A549 (cell line): Measurements from ENCODE around the gene INSYN2B. TPM values are rescaled to one million over a fixed set of nuclear protein-coding genes. Genes with fewer than 3 reads are reported as not detected.

Source experiments
- ATAC-seq, 2 experiments: fragments of 200-7000 bp in 1 of 2; fragments of >200 bp in 1 of 2; cut with Nextera tagmentation in 1 of 2; cut with Tn5 transposase in 1 of 2; 3 replicates each; pipeline versions ENCODE4 v1.8.0 to v1.9.1; 2018 to 2020; ENCODE audit warnings: mild to moderate bottlenecking in 1 of 2, moderate library complexity in 1 of 2
- CTCF ChIA-PET: fragments of 300-600 bp; sonication (Branson Sonifier 250); formaldehyde crosslinking; extraction: SDS; loops from one replicate; lab custom pipeline; 2021; ENCODE audit warnings: antibody characterized with exemption, inconsistent platforms; lab: Yijun Ruan, JAX
- POLR2A ChIA-PET: fragments of 350-600 bp; formaldehyde crosslinking; extraction: SDS; loops from one replicate; lab custom pipeline; 2021; ENCODE audit warnings: antibody characterized with exemption, inconsistent platforms; lab: Yijun Ruan, JAX
- DNase-seq, 2 experiments: peaks; one replicate each; pipeline versions ENCODE4 v3.0.0 to v3.0.0-alpha.2; 2011 to 2016; ENCODE audit warnings: low read depth in 1 of 2, low spot score in 1 of 2
- FAIRE-seq: peaks from 2 replicates; lab custom pipeline; 2011; peaks lifted over from hg19 to GRCh38; lab: Jason Lieb, UNC
- H3K27ac ChIP-seq, 2 experiments: fragments of >200 bp; sonication (Bioruptor Twin); formaldehyde crosslinking; 3 replicates each; pipeline ENCODE4 v1.5.1; 2016 to 2017
- H3K4me1 ChIP-seq: fragments of >200 bp; sonication (Bioruptor Twin); formaldehyde crosslinking; 3 replicates; pipeline ENCODE4 v1.6.1; 2016
- H3K4me2 ChIP-seq: fragments of >200 bp; sonication (Bioruptor Twin); formaldehyde crosslinking; 3 replicates; pipeline ENCODE4 v1.6.1; 2016
- H3K4me3 ChIP-seq: fragments of >200 bp; sonication (Bioruptor Twin); formaldehyde crosslinking; 3 replicates; pipeline ENCODE4 v1.5.1; 2016
- H3K9me3 ChIP-seq: fragments of >200 bp; sonication (Bioruptor Twin); formaldehyde crosslinking; 3 replicates; pipeline ENCODE4 v1.6.1; 2016
- CEBPB ChIP-seq, 2 experiments: fragments of >200 bp in 1 of 2; sonication (Bioruptor Twin) in 1 of 2; formaldehyde crosslinking in 1 of 2; IDR thresholded peaks; 2 replicates each; pipeline ENCODE4 v1.6.1; 2012 to 2016
- CHD2 ChIP-seq: fragments of 150-350 bp; IDR thresholded peaks from 2 replicates; pipeline ENCODE4 v1.6.1; 2014; ENCODE audit warnings: low read length; ENCODE audit not compliant: partially characterized antibody
- E2F6 ChIP-seq: IDR thresholded peaks from 2 replicates; pipeline ENCODE4 v1.6.1; 2012; ENCODE audit warnings: low read depth, borderline replicate concordance
- EHF ChIP-seq: fragments of 250-450 bp; sonication (Bioruptor Pico); IDR thresholded peaks from 2 replicates; pipeline ENCODE4 v1.5.0; 2020; ENCODE audit warnings: mild to moderate bottlenecking
- ELK1 ChIP-seq: fragments of 150-350 bp; IDR thresholded peaks from 2 replicates; pipeline ENCODE4 v1.6.1; 2014; ENCODE audit warnings: low read depth, mild to moderate bottlenecking, low read length
- NFE2L2 ChIP-seq: fragments of 150-350 bp; conservative IDR thresholded peaks from 2 replicates; pipeline ENCODE4 v1.6.1; 2014; ENCODE audit warnings: low read length
- POLR2A ChIP-seq: IDR thresholded peaks from 2 replicates; pipeline ENCODE4 v1.6.1; 2012; ENCODE audit warnings: mild to moderate bottlenecking, low read length
- RARB ChIP-seq: fragments of 250-450 bp; sonication (Bioruptor Pico); IDR thresholded peaks from 2 replicates; pipeline ENCODE4 v1.8.0; 2021; ENCODE audit warnings: mild to moderate bottlenecking, moderate library complexity
- REST ChIP-seq: fragments of 200-600 bp; sonication (generic); IDR thresholded peaks from 2 replicates; pipeline ENCODE4 v1.6.1; 2016; ENCODE audit warnings: antibody characterized with exemption, mild to moderate bottlenecking, moderate library complexity
- TFCP2L1 ChIP-seq: fragments of 250-450 bp; sonication (Bioruptor Pico); IDR thresholded peaks from 2 replicates; pipeline ENCODE4 v1.5.0; 2021; ENCODE audit warnings: mild to moderate bottlenecking
- TP53 ChIP-seq: fragments of 250-450 bp; sonication (Bioruptor Pico); IDR thresholded peaks from 2 replicates; pipeline ENCODE4 v1.5.0; 2021; ENCODE audit warnings: mild to moderate bottlenecking, moderate library complexity
- USF2 ChIP-seq: fragments of 450-650 bp; IDR thresholded peaks from 2 replicates; pipeline ENCODE4 v1.6.1; 2014; ENCODE audit warnings: antibody characterized with exemption
- ZC3H11A ChIP-seq: fragments of 450-650 bp; IDR thresholded peaks from 2 replicates; pipeline ENCODE4 v1.6.1; 2014; ENCODE audit warnings: antibody characterized with exemption, mild to moderate bottlenecking
- ZNF302 ChIP-seq: fragments of 250-450 bp; sonication (Bioruptor Pico); IDR thresholded peaks from 2 replicates; pipeline ENCODE4 v1.9.0; 2021; ENCODE audit warnings: inconsistent platforms, mild to moderate bottlenecking, moderate library complexity
- WGBS: methylation state at CpG from one replicate; pipeline ENCODE4 v1.1.6; 2017; ENCODE audit errors: missing lambda C conversion rate; 5-methylcytosine and 5-hydroxymethylcytosine counted together
- polyA plus RNA-seq, 4 experiments: library from polyadenylated mRNA; depleted of rRNA in 3 of 4; stranded (reverse); fragments of >200 nt; fragmentation: RNase III in 1 of 4; extraction: RNeasy Plus Mini Kit Qiagen cat#74134 plus additional on column Dnase treatment in 1 of 4; gene quantifications; 2 replicates in 3 of 4; 3 replicates in 1 of 4; pipeline ENCODE4 v1.2.3, GENCODE V29; 2011 to 2017

The INSYN2B gene
- polyA plus RNA-seq, 2 of the 4 experiments (the other 2 are of a cell fraction), result 0.26 to 0.46 TPM

GRCh38 chr5:169944922-169945680, 35.2 kb downstream of the INSYN2B start:
- FAIRE-seq (no peak), DNase-seq (no peak), ATAC-seq (no peak)
- Histone ChIP-seq H3K9me3 (no peaks in the 10 kb centered on the region), H3K4me2 (no peak overlapping the region), H3K4me1 (peaks cover 7% of the 10 kb centered on the region; the same call in 1 of the 3 replicates), H3K27ac (no peak overlapping the region), H3K4me3 (no peak overlapping the region)
- TF ChIP-seq ZC3H11A, result no peak
- TF ChIP-seq ELK1, result no peak
- no peak for TF ChIP-seq USF2
- TF ChIP-seq TP53 (CRISPR knock-in tag), result no peak
- CTCF ChIA-PET, result interaction anchor here (1.0 to 1.5 kb wide), 5 partner anchors 20 to 1197 kb away, joined by 3 to 7 read pairs (median 3); partner anchors contain the start of gene INSYN2B
- 63% methylated on average over 8 of the region's 8 CpGs for whole genome bisulfite sequencing
- POLR2A ChIA-PET, result no interaction called here

GRCh38 chr5:169944115-169944514, 36.2 kb downstream of the INSYN2B start:
- Histone ChIP-seq H3K4me1 (peaks cover 7% of the 10 kb centered on the region; the same call in 1 of the 3 replicates), H3K4me3 (no peak overlapping the region), H3K9me3 (no peaks in the 10 kb centered on the region), H3K4me2 (no peak overlapping the region), H3K27ac (no peak overlapping the region)
- ChIA-PET POLR2A (no interaction called here), CTCF (interaction anchor here (1.0 to 1.5 kb wide), 4 partner anchors 14 to 1196 kb away, joined by 3 to 7 read pairs (median 3); partner anchors contain the start of gene INSYN2B)
- TF ChIP-seq REST (no peak), EHF (no peak), TFCP2L1 (no peak), ELK1 (no peak), NFE2L2 (no peak), RARB (CRISPR knock-in tag) (no peak), CHD2 (no peak), ZC3H11A (no peak), TP53 (CRISPR knock-in tag) (no peak), ZNF302 (CRISPR knock-in tag) (no peak), E2F6 (no peak), POLR2A (no peak)
- no peak for FAIRE-seq
- DNase-seq, result no peak
- WGBS, result 77% methylated on average over 6 of the region's 6 CpGs
- ATAC-seq, result no peak

- H3K27ac ChIP-seq, result no peak overlapping the region
- no peak overlapping the region for H3K4me3 ChIP-seq
- H3K4me1 ChIP-seq, result peaks cover 7% of the 10 kb centered on the region; the same call in 1 of the 3 replicates
- H3K4me2 ChIP-seq, result no peak overlapping the region
- FAIRE-seq (no peak), DNase-seq (no peak), ATAC-seq (no peak)
- H3K9me3 ChIP-seq, result no peaks in the 10 kb centered on the region
- TF ChIP-seq CEBPB (IDR thresholded peaks at IDR 0.05), result no peak
- no peak for TF ChIP-seq E2F6
- WGBS, result 66% methylated on average over 4 of the region's 4 CpGs
- CTCF ChIA-PET, result no interaction called here
- POLR2A ChIA-PET, result no interaction called here
These were observed 37.3 kb downstream of the INSYN2B start for GRCh38 chr5:169943026-169943425.
